Measurements from ENCODE around the gene DNMT3A.

DNMT3A gene

DNA sequence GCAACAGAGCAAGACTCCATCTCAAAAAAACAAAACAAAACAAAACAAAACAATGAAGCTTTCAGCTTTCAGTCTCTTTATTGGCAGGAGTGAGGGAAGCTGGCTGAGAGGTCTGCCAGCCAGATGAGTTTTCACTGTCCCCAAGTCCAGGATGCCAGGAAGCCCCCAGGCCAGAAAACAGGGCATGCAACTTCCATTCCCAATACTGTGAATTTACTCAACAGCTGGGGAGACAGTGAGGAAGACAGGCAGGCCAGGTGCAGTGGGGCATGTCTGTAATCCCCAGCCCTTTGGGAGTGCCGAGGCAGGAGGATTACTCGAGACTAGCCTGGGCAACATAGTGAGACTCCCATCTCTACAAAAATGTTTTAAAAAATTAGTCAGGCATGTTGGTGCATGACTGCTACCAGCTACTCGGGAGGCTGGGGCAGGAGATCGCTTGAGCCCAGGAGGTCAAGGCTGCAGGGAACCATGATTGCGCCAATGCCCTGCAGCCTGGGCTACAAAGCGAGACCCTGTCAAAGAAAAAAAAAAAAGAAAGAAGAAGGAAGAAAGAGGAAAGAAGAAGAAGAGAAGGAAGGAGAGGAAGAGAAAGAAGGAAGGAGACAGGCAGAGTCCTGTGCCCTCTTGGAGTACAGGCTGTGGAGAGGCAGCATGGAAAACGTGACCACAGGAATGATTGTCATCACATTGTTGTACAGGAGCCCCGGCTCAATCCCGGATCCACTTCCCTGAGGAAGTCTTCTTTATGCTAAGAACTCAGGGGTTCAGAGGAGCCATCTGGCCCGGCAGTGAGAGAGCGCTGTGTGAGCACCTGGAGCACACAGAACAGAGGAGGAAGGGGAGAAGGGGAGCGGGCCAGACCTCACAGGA lies 144.2 kb downstream of the DNMT3A start:
- DNase-seq, result no peak

GRCh38 chr2:25194576-25195122 lies 147.1 kb downstream of the DNMT3A start:
- no peak for DNase-seq

DNA sequence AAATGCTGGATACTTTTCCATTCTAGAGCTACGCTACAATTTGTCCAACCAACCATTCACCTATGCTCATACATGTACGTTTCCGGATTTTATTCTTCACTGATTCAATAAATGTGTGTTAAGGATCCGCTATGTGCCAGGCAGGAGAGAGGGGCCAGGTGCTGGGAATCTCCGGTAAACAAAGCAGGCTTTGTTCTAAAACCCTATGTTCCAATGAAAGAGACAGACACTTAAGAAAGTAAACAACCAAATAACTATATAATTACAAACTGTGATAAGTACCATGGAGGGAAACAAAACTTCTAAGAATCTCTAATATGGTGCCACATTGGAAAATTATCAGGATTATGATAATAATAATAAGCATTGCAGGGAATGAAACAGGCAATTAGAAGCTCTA lies 151.2 kb downstream of the DNMT3A start:
- no peak for DNase-seq

DNA sequence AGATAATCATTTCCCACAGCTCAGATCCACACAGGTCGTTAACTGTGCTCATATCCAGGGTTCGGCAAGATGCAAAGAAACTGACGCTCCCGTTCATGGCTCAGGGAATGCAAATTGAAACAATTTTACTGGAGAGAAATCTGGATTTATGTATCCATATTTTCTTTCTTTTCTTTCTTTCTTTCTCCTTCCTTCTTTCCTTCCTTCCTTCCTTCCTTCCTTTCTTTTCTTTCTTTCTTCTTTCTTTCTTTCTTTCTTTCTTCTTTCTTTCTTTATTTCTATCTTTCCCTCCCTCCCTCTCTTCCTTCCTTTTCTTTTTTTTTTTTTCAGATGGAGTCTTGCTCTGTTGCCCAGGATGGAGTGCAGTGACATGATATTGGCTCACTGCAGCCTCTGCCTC lies 153.3 kb downstream of the DNMT3A start:
- DNase-seq, result no peak

DNA sequence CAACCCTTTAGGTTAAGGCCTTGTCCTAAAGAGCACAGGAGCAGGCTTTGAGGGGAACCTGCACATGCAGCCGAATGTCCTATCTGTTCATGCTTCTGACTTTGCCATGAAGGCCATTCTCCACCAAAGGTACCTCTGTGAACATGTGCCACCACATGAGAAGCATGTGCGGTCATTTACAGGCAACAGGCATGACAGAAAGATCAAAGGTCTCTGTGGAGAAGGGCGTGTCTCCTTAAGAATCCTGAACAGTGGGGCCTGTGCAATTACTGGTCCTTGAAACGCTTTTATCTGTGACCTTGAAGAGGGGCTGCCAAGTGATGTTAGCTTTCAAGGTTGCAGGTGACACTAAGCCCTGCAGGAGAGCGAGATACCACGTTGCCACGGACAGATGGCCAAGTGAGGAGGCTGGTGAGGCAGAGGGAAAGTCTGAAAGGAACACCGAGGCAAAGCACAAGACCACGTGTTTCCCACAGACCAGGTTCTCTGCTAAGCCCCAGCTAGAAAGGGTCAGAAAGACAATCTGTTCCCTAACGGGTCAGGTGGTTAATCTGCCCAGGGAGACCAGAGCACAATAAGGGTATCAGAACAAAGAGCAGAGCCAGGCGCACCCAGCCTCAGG lies 153.9 kb downstream of the DNMT3A start:
- no peak for DNase-seq

GRCh38 chr2:25184254-25184653 lies 157.5 kb downstream of the DNMT3A start:
- no peak for DNase-seq

- no peak for DNase-seq
Observed at GRCh38 chr2:25178976-25179375, 162.7 kb downstream of the DNMT3A start.

Data from CD4-positive, alpha-beta T cell treated with Interleukin-17A for 4 hours (primary cell).